ENCODE data around the gene SYCP2. TPM values are rescaled to one million over a fixed set of nuclear protein-coding genes. Genes with fewer than 3 reads are reported as not detected.
A peak's percentile ranks its signal among the peaks of the same experiment; 100 is the strongest.

Gene SYCP2
- polyA plus RNA-seq, 1 donor (not counting 4 experiments of a cell fraction or from before 2014, with no cell fraction given) = 0.12 TPM

GRCh38 chr20:59828125-59829053, 105.0 kb downstream of the SYCP2 start:
- no peak overlapping the region for H3K27ac ChIP-seq (ENCODE audit: control insufficient read depth, insufficient read depth, low read length)
- peaks cover 40% of the 10 kb centered on the region for H3K4me1 ChIP-seq (ENCODE audit: control insufficient read depth, extremely low read depth, insufficient read depth, low read length)
- no peak for FAIRE-seq

GRCh38 chr20:59827138-59828056, 106.0 kb downstream of the SYCP2 start:
- no peak overlapping the region for H3K4me2 ChIP-seq (ENCODE audit: control insufficient read depth, extremely low read depth, insufficient read depth, low read depth, low read length)
- H3K9me3 ChIP-seq (ENCODE audit: control insufficient read depth, low read depth, low read length) = no peaks in the 10 kb centered on the region
- no peak for FAIRE-seq
- no peaks in the 10 kb centered on the region for H4K20me1 ChIP-seq (ENCODE audit: control insufficient read depth, extremely low read depth, insufficient read depth, low read length)
- no peaks in the 10 kb centered on the region for H3K36me3 ChIP-seq (ENCODE audit: control insufficient read depth in 2 of 2, extremely low read depth in 1 of 2, insufficient read depth in 2 of 2, low read length in 2 of 2)
- peaks cover 2% of the 10 kb centered on the region for H3K9me1 ChIP-seq (ENCODE audit: control insufficient read depth, extremely low read depth, insufficient read depth, low read length)
- peak overlapping the region; percentile 22 for H3K9ac ChIP-seq (ENCODE audit: control insufficient read depth, extremely low read depth, insufficient read depth, low read length)
- no peaks in the 10 kb centered on the region for H3K79me2 ChIP-seq (ENCODE audit: control insufficient read depth, insufficient read depth, low read length)
- H3K4me1 ChIP-seq (ENCODE audit: control insufficient read depth, extremely low read depth, insufficient read depth, low read length) = peaks cover 40% of the 10 kb centered on the region
- dilution Hi-C loops (cut with MboI; ENCODE audit: extremely low pct_ligation_motif_present, low sequenced_read_pairs) = no loop called here
- DNase-seq (ENCODE audit: low read depth, low spot score) = no peak
- no peak overlapping the region for H2AFZ ChIP-seq (ENCODE audit: control insufficient read depth, low read length)
- H3K4me3 ChIP-seq (ENCODE audit: control insufficient read depth in 2 of 3, extremely low read depth in 1 of 3, insufficient read depth in 2 of 3, low read depth in 1 of 3, low read length in 3 of 3) = no peak overlapping the region
- H3K27ac ChIP-seq (ENCODE audit: control insufficient read depth, insufficient read depth, low read length) = no peak overlapping the region
- TF ChIP-seq EZH2 (IDR thresholded peaks at IDR 0.05; ENCODE audit: low read length) (no peak), CTCF (optimal IDR thresholded peaks at IDR 0.05 in 1 of 3, IDR thresholded peaks at IDR 0.05 in 1 of 3, conservative IDR thresholded peaks at IDR 0.05 in 1 of 3; ENCODE audit: extremely low read depth in 1 of 3, insufficient read depth in 2 of 3, low read length in 3 of 3) (no peak)
- H3K27me3 ChIP-seq (ENCODE audit: control insufficient read depth, extremely low read depth, insufficient read depth, low read length) = peaks cover 4% of the 10 kb centered on the region

More at GRCh38 chr20:59828125-59829053, 105.0 kb downstream of the SYCP2 start:
- H3K9me1 ChIP-seq (ENCODE audit: control insufficient read depth, extremely low read depth, insufficient read depth, low read length) = peaks cover 2% of the 10 kb centered on the region
- no peaks in the 10 kb centered on the region for H3K9me3 ChIP-seq (ENCODE audit: control insufficient read depth, low read depth, low read length)
- H3K27me3 ChIP-seq (ENCODE audit: control insufficient read depth, extremely low read depth, insufficient read depth, low read length) = no peaks in the 10 kb centered on the region
- no peak overlapping the region for H3K4me2 ChIP-seq (ENCODE audit: control insufficient read depth, extremely low read depth, insufficient read depth, low read depth, low read length)
- no peaks in the 10 kb centered on the region for H4K20me1 ChIP-seq (ENCODE audit: control insufficient read depth, extremely low read depth, insufficient read depth, low read length)
- no peak overlapping the region for H3K9ac ChIP-seq (ENCODE audit: control insufficient read depth, extremely low read depth, insufficient read depth, low read length)
- H3K4me3 ChIP-seq (ENCODE audit: control insufficient read depth in 2 of 3, extremely low read depth in 1 of 3, insufficient read depth in 2 of 3, low read depth in 1 of 3, low read length in 3 of 3) = no peak overlapping the region
- TF ChIP-seq EZH2 (IDR thresholded peaks at IDR 0.05; ENCODE audit: low read length) (no peak), CTCF (optimal IDR thresholded peaks at IDR 0.05 in 1 of 3, IDR thresholded peaks at IDR 0.05 in 1 of 3, conservative IDR thresholded peaks at IDR 0.05 in 1 of 3; ENCODE audit: extremely low read depth in 1 of 3, insufficient read depth in 2 of 3, low read length in 3 of 3) (no peak)
- H3K36me3 ChIP-seq (ENCODE audit: control insufficient read depth in 2 of 2, extremely low read depth in 1 of 2, insufficient read depth in 2 of 2, low read length in 2 of 2) = no peaks in the 10 kb centered on the region
- dilution Hi-C loops (cut with MboI; ENCODE audit: extremely low pct_ligation_motif_present, low sequenced_read_pairs) = no loop called here
- H2AFZ ChIP-seq (ENCODE audit: control insufficient read depth, low read length) = no peak overlapping the region
- no peaks in the 10 kb centered on the region for H3K79me2 ChIP-seq (ENCODE audit: control insufficient read depth, insufficient read depth, low read length)
- DNase-seq (ENCODE audit: low read depth, low spot score) = no peak

Measured in keratinocyte (primary cell).